ENCODE results near the gene BCORL1.

DNA sequence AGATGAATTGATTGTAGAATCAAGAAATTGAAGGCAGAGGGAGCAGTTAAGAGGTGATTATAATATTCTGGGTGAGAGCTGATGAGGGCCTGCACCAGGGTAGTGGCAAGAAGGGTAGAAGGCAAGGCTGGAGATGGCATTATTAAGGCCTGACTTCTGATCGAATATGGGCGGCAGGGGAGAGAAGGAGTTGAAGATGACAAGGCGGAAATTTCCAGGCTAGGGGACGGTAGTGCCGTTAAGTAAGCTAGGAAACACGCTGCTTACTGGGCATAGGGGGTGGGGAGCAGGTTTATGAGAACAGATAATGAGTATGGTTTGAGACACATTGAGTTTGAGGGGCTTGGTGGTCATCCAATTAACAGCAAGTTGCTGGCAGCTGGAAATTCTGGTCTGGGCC is 19.5 kb downstream of the BCORL1 start:
- TF ChIP-seq POLR2A (IDR thresholded peaks at IDR 0.05): no peak
- TF ChIP-seq, protein P1, sequence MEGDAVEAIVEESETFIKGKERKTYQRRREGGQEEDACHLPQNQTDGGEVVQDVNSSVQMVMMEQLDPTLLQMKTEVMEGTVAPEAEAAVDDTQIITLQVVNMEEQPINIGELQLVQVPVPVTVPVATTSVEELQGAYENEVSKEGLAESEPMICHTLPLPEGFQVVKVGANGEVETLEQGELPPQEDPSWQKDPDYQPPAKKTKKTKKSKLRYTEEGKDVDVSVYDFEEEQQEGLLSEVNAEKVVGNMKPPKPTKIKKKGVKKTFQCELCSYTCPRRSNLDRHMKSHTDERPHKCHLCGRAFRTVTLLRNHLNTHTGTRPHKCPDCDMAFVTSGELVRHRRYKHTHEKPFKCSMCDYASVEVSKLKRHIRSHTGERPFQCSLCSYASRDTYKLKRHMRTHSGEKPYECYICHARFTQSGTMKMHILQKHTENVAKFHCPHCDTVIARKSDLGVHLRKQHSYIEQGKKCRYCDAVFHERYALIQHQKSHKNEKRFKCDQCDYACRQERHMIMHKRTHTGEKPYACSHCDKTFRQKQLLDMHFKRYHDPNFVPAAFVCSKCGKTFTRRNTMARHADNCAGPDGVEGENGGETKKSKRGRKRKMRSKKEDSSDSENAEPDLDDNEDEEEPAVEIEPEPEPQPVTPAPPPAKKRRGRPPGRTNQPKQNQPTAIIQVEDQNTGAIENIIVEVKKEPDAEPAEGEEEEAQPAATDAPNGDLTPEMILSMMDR (IDR thresholded peaks at IDR 0.05): no peak
